PC-3 (cell line): ENCODE data around the gene RPL31. TPM values are rescaled to one million over a fixed set of nuclear protein-coding genes. Genes with fewer than 3 reads are reported as not detected.

Experiments used
- ATAC-seq: fragments of 200-7000 bp; cut with Tn5 transposase; 2 replicates; pipeline ENCODE4 v1.9.1; 2020; ENCODE audit warnings: mild to moderate bottlenecking, moderate library complexity
- BruUV-seq: library from RNA; stranded (reverse); fragments of 400-500 nt; replicated peaks from 2 replicates; lab custom pipeline; 2021; lab: Mats Ljungman, UMichigan
- CTCF ChIA-PET: fragments of 300-600 bp; sonication (Branson Sonifier 250); formaldehyde crosslinking; loops from one replicate; lab custom pipeline; 2022; ENCODE audit warnings: antibody characterized with exemption; lab: Charles Lee
- POLR2A ChIA-PET: fragments of 300-600 bp; sonication (Branson Sonifier 250); formaldehyde crosslinking; loops from one replicate; lab custom pipeline; 2022; ENCODE audit warnings: antibody characterized with exemption; ENCODE audit not compliant: unreplicated experiment; lab: Charles Lee
- DNase-seq: peaks from one replicate; pipeline ENCODE4 v3.0.0-alpha.2; 2015
- H2AFZ ChIP-seq: fragments of 300-600 bp; sonication (generic); 2 replicates; pipeline ENCODE4 v1.6.0; 2016; ENCODE audit warnings: antibody characterized with exemption, low read length
- H3F3A ChIP-seq: fragments of 300-600 bp; sonication (generic); one replicate; pipeline ENCODE4 v1.6.0; 2017; ENCODE audit warnings: antibody characterized with exemption, low read length, control low read depth, mild to moderate bottlenecking; ENCODE audit not compliant: unreplicated experiment
- H3K27ac ChIP-seq: fragments of 300-600 bp; sonication (generic); 2 replicates; pipeline ENCODE4 v1.5.1; 2016; ENCODE audit warnings: mild to moderate bottlenecking, low read length
- H3K27me3 ChIP-seq: fragments of 300-600 bp; sonication (generic); 2 replicates; pipeline ENCODE4 v1.6.1; 2016; ENCODE audit warnings: low read length, mixed read lengths
- H3K36me3 ChIP-seq: fragments of 300-600 bp; sonication (generic); 2 replicates; pipeline ENCODE4 v1.6.1; 2016; ENCODE audit warnings: low read depth, mixed run types, low read length, mixed read lengths
- H3K4me1 ChIP-seq: fragments of 300-600 bp; sonication (generic); 2 replicates; pipeline ENCODE4 v1.5.1; 2016; ENCODE audit warnings: low read length; ENCODE audit not compliant: insufficient read depth
- H3K4me2 ChIP-seq: fragments of 300-600 bp; sonication (generic); 2 replicates; pipeline ENCODE4 v1.6.0; 2016; ENCODE audit warnings: low read length
- H3K4me3 ChIP-seq: fragments of 300-600 bp; sonication (generic); 2 replicates; pipeline ENCODE4 v1.5.1; 2016; ENCODE audit warnings: mild to moderate bottlenecking, low read length, mixed read lengths
- H3K79me2 ChIP-seq: fragments of 300-600 bp; sonication (generic); 2 replicates; pipeline ENCODE4 v1.6.1; 2017; ENCODE audit warnings: low read length, mixed read lengths
- H3K9ac ChIP-seq: fragments of 300-600 bp; sonication (generic); 2 replicates; pipeline ENCODE4 v1.6.0; 2016; ENCODE audit warnings: mild to moderate bottlenecking, low read length
- H3K9me2 ChIP-seq: fragments of 300-600 bp; sonication (generic); replicated peaks from 2 replicates; pipeline ENCODE4 v1.6.1; 2016; ENCODE audit warnings: mixed run types, low read length, mixed read lengths
- H3K9me3 ChIP-seq: fragments of 300-600 bp; sonication (generic); 2 replicates; pipeline ENCODE4 v1.6.1; 2016; ENCODE audit warnings: low read length, mixed read lengths
- H4K20me1 ChIP-seq: fragments of 300-600 bp; sonication (generic); 2 replicates; pipeline ENCODE4 v1.6.1; 2016; ENCODE audit warnings: low read length, mixed read lengths
- CTCF ChIP-seq: fragments of 300-600 bp; sonication (generic); conservative IDR thresholded peaks from 2 replicates; pipeline ENCODE4 v1.5.1; 2017; ENCODE audit warnings: antibody characterized with exemption, low read depth, mild to moderate bottlenecking, low read length
- EZH2 ChIP-seq: fragments of 300-600 bp; sonication (generic); IDR thresholded peaks from one replicate; pipeline ENCODE4 v1.6.1; 2017; ENCODE audit warnings: antibody characterized with exemption, mild to moderate bottlenecking, low read length; ENCODE audit not compliant: unreplicated experiment
- EZH2phosphoT487 ChIP-seq: fragments of 300-600 bp; sonication (generic); IDR thresholded peaks from 2 replicates; pipeline ENCODE4 v1.6.1; 2018; ENCODE audit warnings: mild to moderate bottlenecking, antibody characterized with exemption, low read length, borderline replicate concordance
- intact Hi-C: fragments of 100-400 bp; cut with micrococcal nuclease; formaldehyde crosslinking; loops from 2 replicates; pipeline ENCODE4 v1.9.0; 2023
- total RNA-seq: library from RNA; depleted of rRNA; stranded (reverse); fragments of >200 nt; gene quantifications from 2 replicates; pipeline ENCODE4 v1.2.3, GENCODE V29; 2014

Gene RPL31
- total RNA-seq, 1 experiment from 2014 or later, result 756 TPM

- TF ChIP-seq CTCF (no peak), EZH2 (no peak), EZH2phosphoT487 (no peak)
- POLR2A ChIA-PET, result no interaction called here
- no peak for ATAC-seq
Observed at GRCh38 chr2:100995309-100996075, 6.6 kb upstream of the RPL31 start.

GRCh38 chr2:100997509-100998234, 4.4 kb upstream of the RPL31 start:
- no TSS peak for BruUV-seq
- H3F3A ChIP-seq, result no peaks in the 10 kb centered on the region
- intact Hi-C loops, result no loop called here

More at GRCh38 chr2:100995309-100996075, 6.6 kb upstream of the RPL31 start:
- H4K20me1 ChIP-seq, result no peaks in the 10 kb centered on the region
- BruUV-seq, result no TSS peak
- H3K27ac ChIP-seq, result no peak overlapping the region
- no peak overlapping the region for H2AFZ ChIP-seq
- intact Hi-C loops, result no loop called here
- H3K79me2 ChIP-seq, result no peaks in the 10 kb centered on the region
- no peak overlapping the region for H3K4me3 ChIP-seq
- no peaks in the 10 kb centered on the region for H3K9me2 ChIP-seq
- no peaks in the 10 kb centered on the region for H3K4me1 ChIP-seq
- no peaks in the 10 kb centered on the region for H3F3A ChIP-seq
- CTCF ChIA-PET, result no interaction called here
- no peak for DNase-seq
- no peak overlapping the region for H3K4me2 ChIP-seq
- no peak overlapping the region for H3K9ac ChIP-seq
- no peaks in the 10 kb centered on the region for H3K9me3 ChIP-seq
- peaks cover 38% of the 10 kb centered on the region for H3K36me3 ChIP-seq
- H3K27me3 ChIP-seq, result no peaks in the 10 kb centered on the region

More at GRCh38 chr2:100997509-100998234, 4.4 kb upstream of the RPL31 start:
- H3K27me3 ChIP-seq, result no peaks in the 10 kb centered on the region
- H3K4me1 ChIP-seq, result peaks cover 6% of the 10 kb centered on the region
- peaks cover 32% of the 10 kb centered on the region for H3K36me3 ChIP-seq
- H3K4me2 ChIP-seq, result no peak overlapping the region
- H3K27ac ChIP-seq, result no peak overlapping the region
- H3K9ac ChIP-seq, result no peak overlapping the region
- H3K9me2 ChIP-seq, result no peaks in the 10 kb centered on the region
- H3K4me3 ChIP-seq, result no peak overlapping the region
- 0 out of 2 replicates have a peak, but pooled peaks cover under 1% of the 10 kb centered on the region for H4K20me1 ChIP-seq
- peaks cover 7% of the 10 kb centered on the region for H3K79me2 ChIP-seq
- DNase-seq, result no peak
- ChIA-PET POLR2A (no interaction called here), CTCF (no interaction called here)
- H2AFZ ChIP-seq, result no peak overlapping the region
- no peak for ATAC-seq
- no peak for TF ChIP-seq EZH2
- no peak for TF ChIP-seq CTCF
- no peak for TF ChIP-seq EZH2phosphoT487
- H3K9me3 ChIP-seq, result no peaks in the 10 kb centered on the region
